NAMALWA (cell line): ENCODE measurements around the gene LRIT3.

Source experiments
- DNase-seq: peaks from one replicate; pipeline ENCODE4 v3.0.0-alpha.2; 2015; ENCODE audit warnings: low spot score

The LRIT3 gene

DNA sequence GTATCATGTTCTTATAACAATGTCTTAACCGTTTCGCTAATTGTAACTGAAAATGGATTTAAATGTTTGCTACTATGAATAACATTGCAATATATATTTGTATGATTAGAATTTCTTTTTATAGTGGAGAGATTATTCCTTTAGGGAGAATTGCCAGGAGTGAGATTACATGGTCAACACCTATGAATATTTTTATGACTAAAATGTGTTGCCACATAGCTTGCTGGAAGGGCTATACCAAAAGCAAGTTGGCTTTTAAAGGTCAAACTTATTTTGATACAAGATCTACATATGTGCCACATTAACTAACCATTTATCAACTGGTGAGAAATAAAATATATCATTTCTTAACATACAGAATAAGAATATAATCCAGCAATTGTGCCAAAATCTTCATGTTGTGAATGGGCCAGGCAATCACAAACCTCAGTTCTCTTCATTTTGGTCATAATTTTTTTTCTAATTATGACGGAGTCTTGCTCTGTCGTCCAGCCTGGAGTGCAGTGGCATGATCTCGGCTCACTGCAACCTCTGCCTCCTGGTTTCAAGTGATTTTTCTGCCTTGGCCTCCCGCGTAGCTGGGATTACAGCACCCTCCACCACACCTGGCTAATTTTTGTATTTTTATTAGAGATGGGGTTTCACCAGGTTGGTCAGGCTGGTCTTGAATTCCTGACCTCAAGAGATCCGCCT, 54.8 kb downstream of the LRIT3 start:
- DNase-seq = no peak

DNA sequence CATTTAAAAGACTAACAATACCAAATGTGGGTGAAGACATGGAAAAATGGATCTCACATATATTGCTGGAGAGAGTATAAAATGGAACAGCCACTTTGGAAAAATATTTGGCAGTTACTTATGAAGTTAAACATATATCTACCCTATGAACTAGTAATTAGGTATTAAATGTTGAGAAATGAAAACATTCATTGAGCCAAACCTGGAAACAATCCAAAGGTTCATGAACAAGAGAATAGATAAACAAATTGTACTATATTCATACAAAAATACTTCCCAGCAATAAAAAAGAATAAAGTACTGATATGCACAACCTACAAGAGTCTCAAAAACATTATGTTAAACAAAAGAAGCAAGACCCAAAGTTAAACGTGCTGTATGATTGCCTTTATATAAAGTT, 60.8 kb downstream of the LRIT3 start:
- DNase-seq = no peak

DNA sequence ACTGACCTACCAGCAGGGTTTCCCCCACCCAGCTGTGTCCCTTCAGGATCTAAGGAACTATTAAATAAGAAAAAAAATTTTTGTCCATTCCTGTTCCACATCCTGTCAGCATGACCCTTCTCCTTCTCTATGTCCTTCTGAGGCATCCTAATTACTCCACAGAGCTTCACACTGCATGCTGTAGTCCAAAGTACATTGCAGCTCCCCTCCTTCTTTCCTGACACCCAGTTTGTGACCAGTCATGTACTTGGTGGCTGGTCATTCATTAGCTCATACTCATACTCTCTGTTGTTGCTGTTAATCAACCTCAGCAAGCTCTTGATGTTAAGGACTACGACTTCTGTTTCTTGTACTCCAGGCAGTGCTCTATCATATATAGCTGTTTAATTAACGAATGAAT, 62.3 kb downstream of the LRIT3 start:
- no peak for DNase-seq

DNA sequence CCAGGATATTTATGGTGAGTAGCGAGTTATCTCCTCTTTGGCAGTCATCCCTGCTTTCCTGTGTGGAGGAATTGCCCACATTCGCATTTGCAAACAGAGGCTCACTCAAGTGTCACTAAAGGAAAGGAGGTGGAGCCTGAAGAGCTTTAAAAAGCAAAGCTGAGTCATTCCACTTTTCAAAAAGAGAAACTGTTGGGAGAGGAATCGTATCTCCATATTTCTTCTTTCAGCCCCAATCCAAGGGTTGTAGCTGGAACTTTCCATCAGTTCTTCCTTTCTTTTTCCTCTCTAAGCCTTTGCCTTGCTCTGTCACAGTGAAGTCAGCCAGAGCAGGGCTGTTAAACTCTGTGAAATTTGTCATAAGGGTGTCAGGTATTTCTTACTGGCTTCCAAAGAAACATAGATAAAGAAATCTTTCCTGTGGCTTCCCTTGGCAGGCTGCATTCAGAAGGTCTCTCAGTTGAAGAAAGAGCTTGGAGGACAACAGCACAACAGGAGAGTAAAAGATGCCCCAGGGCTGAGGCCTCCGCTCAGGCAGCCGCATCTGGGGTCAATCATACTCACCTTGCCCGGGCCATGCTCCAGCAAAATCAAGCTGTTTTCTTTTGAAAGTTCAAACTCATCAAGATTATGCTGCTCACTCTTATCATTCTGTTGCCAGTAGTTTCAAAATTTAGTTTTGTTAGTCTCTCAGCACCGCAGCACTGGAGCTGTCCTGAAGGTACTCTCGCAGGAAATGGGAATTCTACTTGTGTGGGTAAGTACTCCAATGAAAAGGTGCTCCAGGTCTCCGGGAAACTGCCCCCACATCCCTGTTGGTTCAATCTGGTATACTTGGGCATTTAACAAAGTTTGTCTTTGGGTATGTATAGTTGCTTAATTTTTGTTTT, 65.0 kb downstream of the LRIT3 start, which contains the start of gene EGF:
Gene EGF, plus strand, starts transcription at position 178 of the 890 bp plus-strand sequence. Its CDS starts 453 bp downstream, at position 631.
- peak; percentile 9 for DNase-seq

DNA sequence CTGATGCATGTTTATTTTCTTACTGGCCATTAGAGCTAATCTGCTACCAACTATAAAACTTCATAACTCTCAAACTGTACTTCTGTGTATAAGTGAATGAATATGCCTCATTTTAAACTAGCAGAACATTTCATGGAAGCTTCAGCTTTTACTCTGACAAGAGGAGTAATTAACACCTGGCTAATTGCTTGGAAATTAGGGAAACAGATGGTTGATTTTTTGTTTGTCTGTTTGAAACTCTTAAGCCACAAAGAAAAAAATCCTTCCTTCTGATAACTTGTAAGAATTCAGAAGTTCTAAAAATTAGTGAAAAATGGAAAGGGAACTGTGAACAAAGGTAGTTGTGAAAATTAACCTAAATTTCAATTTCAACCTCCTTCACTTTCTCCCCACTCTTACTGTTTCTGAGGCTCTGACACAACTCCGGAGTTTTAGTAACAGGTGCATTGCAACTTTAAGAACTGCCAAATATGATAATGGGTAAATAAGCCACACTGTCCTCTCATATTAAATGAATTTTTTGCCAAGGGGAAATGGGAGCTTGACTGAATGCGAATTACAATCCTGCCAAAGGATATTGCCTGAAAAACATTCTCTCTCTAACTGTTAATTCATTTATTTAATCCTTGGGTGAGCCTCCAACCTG, 65.8 kb downstream of the LRIT3 start:
- DNase-seq = no peak

DNA sequence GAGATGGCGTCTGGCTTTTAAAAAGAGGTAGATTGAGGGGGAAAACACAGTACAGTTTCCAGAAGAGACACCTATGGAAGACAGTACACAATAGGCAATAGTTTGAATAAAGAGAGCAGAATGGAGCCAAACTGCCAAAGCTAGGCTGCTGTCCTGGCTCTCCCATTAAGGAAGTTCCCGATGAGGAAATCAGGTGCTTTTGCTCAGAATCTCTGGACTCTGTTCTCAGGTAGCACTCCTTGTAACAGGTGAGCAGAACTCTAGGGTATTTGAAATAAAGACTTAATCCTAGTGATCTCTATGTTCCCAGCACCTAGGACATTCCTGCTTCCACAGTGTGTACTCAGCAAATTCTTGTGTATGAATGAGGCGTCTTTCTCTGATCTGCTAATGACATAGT, 66.4 kb downstream of the LRIT3 start:
- no peak for DNase-seq

DNA sequence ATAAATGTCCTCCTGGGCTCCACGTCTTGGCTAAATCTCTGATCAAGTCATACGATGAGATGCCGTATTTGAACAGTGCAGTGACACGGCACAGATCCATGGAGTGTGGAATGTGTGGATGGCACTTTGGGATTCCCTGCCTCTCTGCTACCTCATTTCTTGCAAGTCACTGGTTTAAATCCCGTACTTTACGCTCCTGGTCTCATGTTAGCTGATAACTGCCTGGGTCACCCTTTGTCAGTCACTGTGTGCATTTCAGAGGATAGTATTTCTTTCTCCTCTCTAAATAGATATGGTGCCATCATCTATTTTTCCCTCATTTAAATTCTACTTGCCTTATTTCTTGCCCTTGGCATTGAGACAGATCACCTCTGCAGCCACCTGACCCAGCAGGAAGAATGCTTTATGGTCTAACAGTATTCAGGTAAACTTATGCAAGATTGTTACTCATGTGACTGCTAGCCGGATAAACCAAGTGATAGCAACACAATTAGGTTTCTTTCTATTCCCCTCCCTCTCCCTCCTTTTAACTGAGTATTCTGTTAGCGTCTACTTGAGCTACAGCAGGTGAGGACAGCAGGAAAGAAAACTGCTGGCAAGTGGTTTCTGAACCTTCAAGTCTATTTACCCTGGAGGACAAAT, 67.6 kb downstream of the LRIT3 start:
- DNase-seq = no peak

DNA sequence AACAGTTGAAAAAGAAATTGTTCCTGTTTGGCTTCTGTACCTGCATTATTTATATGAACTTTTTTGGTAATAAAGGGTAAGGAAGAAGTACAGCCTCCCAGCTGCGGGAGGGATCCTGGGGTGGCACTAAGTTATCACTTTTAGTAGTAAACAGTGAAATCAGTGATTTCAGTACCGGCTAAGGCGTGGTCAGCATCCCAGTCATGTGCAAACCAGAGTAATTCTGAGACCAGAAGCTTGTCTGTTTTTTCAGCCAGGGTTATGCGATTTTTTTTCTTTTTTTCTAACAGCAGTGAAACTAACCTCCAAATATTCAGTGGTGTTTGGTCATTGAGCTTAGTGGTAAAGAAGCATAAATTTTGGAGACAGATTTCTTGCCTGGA, 68.1 kb downstream of the LRIT3 start:
- no peak for DNase-seq

DNA sequence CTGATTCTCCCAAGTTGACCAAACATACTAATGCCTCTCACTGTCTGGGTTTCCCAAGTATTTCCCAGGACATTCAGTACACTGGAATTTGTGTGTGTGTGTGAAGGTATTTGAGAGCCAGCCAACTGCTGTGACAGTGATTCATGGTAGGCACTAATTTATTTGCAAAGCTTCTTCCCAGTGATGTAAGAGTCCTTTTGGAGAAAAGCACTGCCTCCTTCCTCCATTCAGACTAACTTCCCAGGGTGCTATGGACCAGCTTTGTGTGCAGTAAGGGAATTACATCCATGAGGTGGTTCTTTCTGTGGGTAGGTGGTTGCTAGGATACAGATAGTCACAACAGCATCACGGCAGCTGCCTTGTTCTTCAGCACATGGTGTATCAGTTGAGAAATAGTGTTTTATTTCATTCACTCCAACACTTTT, 73.5 kb downstream of the LRIT3 start:
- no peak for DNase-seq
